Parathyroid adenoma (tissue), 2 donors: ENCODE data around the gene ERBB2.
"Not testable (repeated sequence)": the region's sequence is repeated elsewhere in the genome, so short reads cannot be mapped to it uniquely, and the experiment has no call there.

Source experiments
- H2AFZ ChIP-seq: fragments of 300-600 bp; sonication (generic); one replicate; pipeline ENCODE4 v1.7.0; 2017; ENCODE audit warnings: antibody characterized with exemption, mild to moderate bottlenecking
- H3K27ac ChIP-seq: fragments of 300-600 bp; sonication (generic); one replicate; pipeline ENCODE4 v1.7.0; 2017
- H3K27me3 ChIP-seq: fragments of 300-600 bp; sonication (generic); one replicate; pipeline ENCODE4 v1.7.0; 2017; ENCODE audit warnings: low read length; ENCODE audit not compliant: control insufficient read depth, insufficient read depth
- H3K36me3 ChIP-seq: fragments of 300-600 bp; sonication (generic); one replicate; pipeline ENCODE4 v1.7.0; 2017; ENCODE audit warnings: low read length; ENCODE audit not compliant: control insufficient read depth, insufficient read depth
- H3K4me1 ChIP-seq: fragments of 300-600 bp; sonication (generic); one replicate; pipeline ENCODE4 v1.7.0; 2017; ENCODE audit warnings: control low read depth
- H3K4me2 ChIP-seq: fragments of 300-600 bp; sonication (generic); one replicate; pipeline ENCODE4 v1.7.0; 2017; ENCODE audit warnings: low read length
- H3K4me3 ChIP-seq: fragments of 300-600 bp; sonication (generic); one replicate; pipeline ENCODE4 v1.7.0; 2017; ENCODE audit warnings: low read depth, low read length
- H3K79me2 ChIP-seq: fragments of 300-600 bp; sonication (generic); one replicate; pipeline ENCODE4 v1.7.0; 2017; ENCODE audit warnings: control low read depth
- H3K9ac ChIP-seq: fragments of 300-600 bp; sonication (generic); one replicate; pipeline ENCODE4 v1.7.0; 2017; ENCODE audit warnings: mild to moderate bottlenecking
- H3K9me3 ChIP-seq: fragments of 300-600 bp; sonication (generic); one replicate; pipeline ENCODE4 v1.7.0; 2017; ENCODE audit warnings: low read length; ENCODE audit not compliant: control insufficient read depth
- TF ChIP-seq, protein P1 (sequence below): fragments of 300-600 bp; sonication (generic); IDR thresholded peaks from one replicate; pipeline ENCODE4 v1.7.0; 2017; ENCODE audit warnings: antibody characterized with exemption, mild to moderate bottlenecking
- donor health status: primary hyperparathyroidism.

ERBB2 gene

DNA sequence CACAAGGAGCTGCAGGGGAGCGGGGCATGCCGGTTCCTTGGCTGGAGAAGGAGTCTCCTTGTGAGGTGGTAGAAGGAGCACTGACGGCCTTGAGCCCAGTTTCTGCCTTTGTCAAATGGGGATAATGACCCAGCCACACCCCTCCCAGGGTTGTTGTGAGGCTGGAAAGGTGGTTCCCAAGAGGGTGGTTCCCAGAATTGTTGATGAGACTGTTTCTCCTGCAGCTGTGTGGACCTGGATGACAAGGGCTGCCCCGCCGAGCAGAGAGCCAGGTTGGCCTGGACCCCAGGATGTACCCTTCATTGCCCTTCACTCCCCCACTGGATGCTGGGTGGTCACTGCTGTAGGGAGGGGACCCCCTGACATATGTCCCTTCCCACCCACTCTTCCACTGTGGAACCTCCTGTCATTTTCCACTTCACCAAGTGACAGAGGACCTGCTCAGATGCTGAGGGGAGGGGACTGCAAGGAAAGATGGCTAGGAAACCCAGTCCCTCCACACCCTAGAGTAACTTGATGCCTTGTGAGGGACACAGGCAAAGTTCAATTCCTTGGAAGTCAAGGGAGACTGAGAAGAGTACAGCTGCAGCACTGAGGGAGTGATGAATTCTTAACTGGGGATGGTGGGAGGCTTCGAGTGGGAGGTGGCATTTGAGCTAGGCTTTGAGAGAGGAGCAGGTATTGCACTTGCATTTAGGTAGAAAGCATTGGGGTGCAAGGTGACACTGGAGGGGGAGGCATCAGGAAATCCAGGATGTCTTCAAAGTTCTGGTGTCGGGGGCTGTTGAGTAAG lies 19.9 kb downstream of the ERBB2 start:
- no peaks in the 10 kb centered on the region for H3K79me2 ChIP-seq
- H3K9ac ChIP-seq: no peak overlapping the region
- no peak overlapping the region for H3K27ac ChIP-seq
- no peaks in the 10 kb centered on the region for H3K27me3 ChIP-seq
- H3K4me1 ChIP-seq: no peaks in the 10 kb centered on the region
- no peak overlapping the region for H2AFZ ChIP-seq
- H3K9me3 ChIP-seq: no peaks in the 10 kb centered on the region
- H3K4me2 ChIP-seq: no peak overlapping the region
- no peaks in the 10 kb centered on the region for H3K36me3 ChIP-seq
- H3K4me3 ChIP-seq: no peak overlapping the region
- TF ChIP-seq, protein P1, sequence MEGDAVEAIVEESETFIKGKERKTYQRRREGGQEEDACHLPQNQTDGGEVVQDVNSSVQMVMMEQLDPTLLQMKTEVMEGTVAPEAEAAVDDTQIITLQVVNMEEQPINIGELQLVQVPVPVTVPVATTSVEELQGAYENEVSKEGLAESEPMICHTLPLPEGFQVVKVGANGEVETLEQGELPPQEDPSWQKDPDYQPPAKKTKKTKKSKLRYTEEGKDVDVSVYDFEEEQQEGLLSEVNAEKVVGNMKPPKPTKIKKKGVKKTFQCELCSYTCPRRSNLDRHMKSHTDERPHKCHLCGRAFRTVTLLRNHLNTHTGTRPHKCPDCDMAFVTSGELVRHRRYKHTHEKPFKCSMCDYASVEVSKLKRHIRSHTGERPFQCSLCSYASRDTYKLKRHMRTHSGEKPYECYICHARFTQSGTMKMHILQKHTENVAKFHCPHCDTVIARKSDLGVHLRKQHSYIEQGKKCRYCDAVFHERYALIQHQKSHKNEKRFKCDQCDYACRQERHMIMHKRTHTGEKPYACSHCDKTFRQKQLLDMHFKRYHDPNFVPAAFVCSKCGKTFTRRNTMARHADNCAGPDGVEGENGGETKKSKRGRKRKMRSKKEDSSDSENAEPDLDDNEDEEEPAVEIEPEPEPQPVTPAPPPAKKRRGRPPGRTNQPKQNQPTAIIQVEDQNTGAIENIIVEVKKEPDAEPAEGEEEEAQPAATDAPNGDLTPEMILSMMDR: no peak

DNA sequence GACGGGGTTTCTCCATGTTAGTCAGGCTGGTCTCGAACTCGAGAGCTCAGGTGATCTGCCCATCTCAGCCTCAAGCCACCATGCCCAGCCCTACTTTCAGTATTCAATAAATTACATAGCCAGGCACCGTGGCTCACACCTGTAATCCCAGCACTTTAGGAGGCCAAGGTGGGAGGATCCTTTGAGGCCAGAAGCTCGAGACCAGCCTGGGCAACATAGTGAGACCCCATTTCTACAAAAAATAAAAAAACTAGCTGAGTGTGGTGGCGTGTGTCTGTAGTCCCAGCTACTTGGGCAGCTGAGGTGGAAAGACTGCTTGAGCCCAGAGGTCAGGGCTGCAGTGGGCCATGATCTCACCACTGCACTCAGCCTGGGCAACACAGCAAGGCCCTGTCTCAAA lies 22.2 kb downstream of the ERBB2 start:
- H3K27me3 ChIP-seq: no peaks in the 10 kb centered on the region
- H3K4me2 ChIP-seq: no peak overlapping the region
- H3K9ac ChIP-seq: no peak overlapping the region
- H3K36me3 ChIP-seq: no peaks in the 10 kb centered on the region
- TF ChIP-seq, protein P1: no peak
- H3K27ac ChIP-seq: no peak overlapping the region
- no peaks in the 10 kb centered on the region for H3K9me3 ChIP-seq
- no peak overlapping the region for H3K4me3 ChIP-seq
- H3K79me2 ChIP-seq: no peaks in the 10 kb centered on the region
- no peak overlapping the region for H2AFZ ChIP-seq
- no peaks in the 10 kb centered on the region for H3K4me1 ChIP-seq

DNA sequence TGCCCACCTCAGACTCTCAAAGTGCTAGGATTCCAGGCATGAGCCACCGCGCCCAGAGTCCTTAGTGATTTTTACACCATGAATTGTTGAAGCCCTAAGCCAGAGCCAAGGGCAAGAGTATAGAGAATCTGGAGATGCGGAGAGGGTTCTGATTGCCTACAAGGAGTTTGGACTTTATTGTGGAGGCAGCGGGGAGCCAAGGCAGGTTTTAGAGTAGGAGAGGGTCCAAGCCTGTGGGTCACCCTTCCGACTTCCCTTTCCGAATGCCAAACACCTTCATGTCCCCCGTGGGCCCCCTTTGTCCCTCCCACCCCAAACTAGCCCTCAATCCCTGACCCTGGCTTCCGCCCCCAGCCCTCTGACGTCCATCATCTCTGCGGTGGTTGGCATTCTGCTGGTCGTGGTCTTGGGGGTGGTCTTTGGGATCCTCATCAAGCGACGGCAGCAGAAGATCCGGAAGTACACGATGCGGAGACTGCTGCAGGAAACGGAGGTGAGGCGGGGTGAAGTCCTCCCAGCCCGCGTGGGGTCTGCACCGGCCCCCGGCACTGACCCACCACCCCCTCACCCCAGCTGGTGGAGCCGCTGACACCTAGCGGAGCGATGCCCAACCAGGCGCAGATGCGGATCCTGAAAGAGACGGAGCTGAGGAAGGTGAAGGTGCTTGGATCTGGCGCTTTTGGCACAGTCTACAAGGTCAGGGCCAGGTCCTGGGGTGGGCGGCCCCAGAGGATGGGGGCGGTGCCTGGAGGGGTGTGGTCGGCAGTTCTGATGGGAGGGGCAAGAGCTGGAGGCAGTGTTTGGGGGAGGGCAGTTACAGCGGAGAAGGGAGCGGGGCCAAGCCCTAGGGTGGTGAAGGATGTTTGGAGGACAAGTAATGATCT lies 23.3 kb downstream of the ERBB2 start:
- Histone ChIP-seq H3K36me3 (no peaks in the 10 kb centered on the region), H3K9me3 (no peaks in the 10 kb centered on the region), H3K4me2 (no peak overlapping the region)

DNA sequence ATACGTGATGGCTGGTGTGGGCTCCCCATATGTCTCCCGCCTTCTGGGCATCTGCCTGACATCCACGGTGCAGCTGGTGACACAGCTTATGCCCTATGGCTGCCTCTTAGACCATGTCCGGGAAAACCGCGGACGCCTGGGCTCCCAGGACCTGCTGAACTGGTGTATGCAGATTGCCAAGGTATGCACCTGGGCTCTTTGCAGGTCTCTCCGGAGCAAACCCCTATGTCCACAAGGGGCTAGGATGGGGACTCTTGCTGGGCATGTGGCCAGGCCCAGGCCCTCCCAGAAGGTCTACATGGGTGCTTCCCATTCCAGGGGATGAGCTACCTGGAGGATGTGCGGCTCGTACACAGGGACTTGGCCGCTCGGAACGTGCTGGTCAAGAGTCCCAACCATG lies 24.9 kb downstream of the ERBB2 start:
- Histone ChIP-seq H3K27ac (no peak overlapping the region), H3K9ac (no peak overlapping the region), H3K4me3 (no peak overlapping the region), H3K36me3 (no peaks in the 10 kb centered on the region), H3K4me2 (no peak overlapping the region), H3K4me1 (peaks cover 2% of the 10 kb centered on the region), H2AFZ (no peak overlapping the region), H3K9me3 (no peaks in the 10 kb centered on the region), H3K79me2 (no peaks in the 10 kb centered on the region), H3K27me3 (no peaks in the 10 kb centered on the region)
- TF ChIP-seq, protein P1: no peak

More for the DNA sequence above, 23.3 kb downstream of the ERBB2 start:
- Histone ChIP-seq H2AFZ (no peak overlapping the region), H3K4me1 (no peaks in the 10 kb centered on the region), H3K79me2 (no peaks in the 10 kb centered on the region), H3K4me3 (no peak overlapping the region), H3K27me3 (no peaks in the 10 kb centered on the region), H3K27ac (no peak overlapping the region), H3K9ac (no peak overlapping the region)
- TF ChIP-seq, protein P1: no peak

DNA sequence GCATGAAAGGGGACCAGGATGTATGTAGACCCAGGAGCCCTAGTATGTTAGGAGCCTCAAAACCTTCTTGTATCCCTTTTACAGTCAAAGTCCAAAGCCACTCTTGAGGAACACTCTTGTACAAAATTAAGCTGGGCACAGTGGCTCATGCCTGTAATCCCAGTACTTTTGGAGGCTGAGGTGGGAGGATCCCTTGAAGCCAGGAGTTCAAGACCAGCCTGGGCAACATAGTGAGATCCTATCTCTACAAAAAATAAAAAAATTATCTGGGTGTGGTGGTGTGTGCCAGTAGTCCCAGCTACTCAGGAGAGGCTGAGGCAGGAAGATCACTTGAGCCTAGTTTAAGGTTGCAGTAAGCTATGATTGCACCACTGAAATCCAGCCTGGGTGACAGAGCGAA lies 26.1 kb downstream of the ERBB2 start:
- H3K9me3 ChIP-seq, H3K79me2 ChIP-seq, H3K27me3 ChIP-seq, H3K4me3 ChIP-seq, H3K4me1 ChIP-seq, H3K36me3 ChIP-seq, H2AFZ ChIP-seq, H3K27ac ChIP-seq, H3K9ac ChIP-seq, H3K4me2 ChIP-seq: not testable (repeated sequence)
